GM12874 (cell line): Measurements from ENCODE around the gene RAD51B.

ENCODE experiments used
- CTCF ChIP-seq: IDR thresholded peaks from 2 replicates; pipeline ENCODE4 v1.5.1; 2011; ENCODE audit warnings: low read depth, mild to moderate bottlenecking, control low read depth, low read length, moderate library complexity; ENCODE audit not compliant: insufficient read depth

RAD51B gene

GRCh38 chr14:68088451-68088854 lies 268.9 kb downstream of the RAD51B start:
- no peak for TF ChIP-seq CTCF

DNA sequence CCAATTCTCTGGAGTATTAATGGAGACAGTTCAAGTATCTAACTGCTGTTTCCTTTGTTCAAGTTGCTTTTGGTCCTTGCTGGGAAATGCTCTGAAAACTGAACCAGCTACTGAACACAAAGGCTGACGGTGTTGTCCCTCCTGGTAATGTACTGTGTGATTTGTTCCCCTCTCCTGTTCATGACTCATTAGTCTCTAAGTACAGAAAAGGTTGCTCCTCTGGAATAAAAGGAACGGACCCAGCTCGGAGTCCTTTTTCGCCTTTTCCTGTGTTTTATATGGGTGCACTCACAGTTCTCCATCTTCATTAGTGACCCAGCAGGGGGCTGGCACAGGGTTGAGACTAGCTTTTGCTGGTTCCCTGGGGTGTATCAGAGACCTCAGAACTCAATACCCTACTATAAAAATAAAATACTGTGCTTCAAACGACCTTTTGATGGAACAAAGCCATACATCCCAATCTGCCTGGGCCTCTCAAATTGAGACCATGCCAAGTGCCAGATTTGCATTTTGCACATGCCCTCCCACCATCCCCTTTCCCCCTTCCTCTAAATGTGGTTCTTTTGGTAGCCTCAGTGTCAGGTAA lies 269.7 kb downstream of the RAD51B start:
- no peak for TF ChIP-seq CTCF

DNA sequence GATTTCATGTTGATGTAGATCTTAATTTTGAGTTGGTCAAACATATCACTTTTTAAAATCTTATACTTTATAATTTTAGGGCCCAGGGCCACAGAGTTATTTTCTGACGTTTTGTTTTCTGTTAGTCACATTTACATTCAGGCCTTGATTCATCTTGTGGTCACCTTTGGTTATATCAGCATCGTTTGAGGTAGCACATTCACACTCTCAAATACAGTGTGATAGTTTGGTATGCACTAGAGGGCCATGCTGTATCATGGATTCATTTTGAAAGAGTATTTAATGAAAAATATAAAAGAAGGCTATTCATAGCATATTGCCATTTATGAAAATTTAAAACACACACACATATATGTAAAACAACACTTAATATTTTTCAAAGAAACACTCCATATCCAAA lies 274.6 kb downstream of the RAD51B start:
- no peak for TF ChIP-seq CTCF

DNA sequence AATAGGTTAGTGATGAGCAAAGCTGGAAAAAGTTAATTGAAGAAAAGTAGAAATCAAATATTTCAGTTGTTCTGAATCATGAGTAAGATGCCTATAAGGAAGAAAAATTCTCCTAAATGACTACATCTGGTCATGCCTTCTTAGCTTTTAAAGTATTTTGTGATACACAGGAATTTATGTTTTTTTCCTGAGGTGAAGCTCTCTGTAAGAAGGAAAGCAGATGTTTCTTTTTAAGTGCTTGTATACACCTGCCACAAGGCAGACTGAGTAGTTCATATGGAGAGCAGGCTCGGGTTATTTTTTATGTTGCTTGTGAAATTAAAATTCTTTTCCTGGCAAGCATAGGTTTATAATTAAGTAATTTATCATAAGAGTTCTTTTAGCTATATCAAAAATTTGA lies 275.2 kb downstream of the RAD51B start:
- no peak for TF ChIP-seq CTCF

GRCh38 chr14:68097727-68098126 lies 278.1 kb downstream of the RAD51B start:
- no peak for TF ChIP-seq CTCF

- no peak for TF ChIP-seq CTCF
Measured at GRCh38 chr14:68098834-68099233, 279.3 kb downstream of the RAD51B start.

GRCh38 chr14:68099495-68100045 lies 280.0 kb downstream of the RAD51B start:
- no peak for TF ChIP-seq CTCF
